Neural crest cell (in vitro differentiated cells): ENCODE results near the gene IGFBP7. TPM values are rescaled to one million over a fixed set of nuclear protein-coding genes. Genes with fewer than 3 reads are reported as not detected.

Experiments used
- DNase-seq: peaks from one replicate; pipeline ENCODE4 v3.0.0; 2021; ENCODE audit warnings: low read depth, mixed read lengths, low spot score
- H3K27ac Mint-ChIP-seq: one replicate; pipeline ENCODE4 v1.8.0; 2021; ENCODE audit warnings: mild to moderate bottlenecking, mixed read lengths; ENCODE audit not compliant: unreplicated experiment
- H3K27me3 Mint-ChIP-seq: 2 replicates; pipeline ENCODE4 v1.8.0; 2021; ENCODE audit warnings: low read depth, mild to moderate bottlenecking, mixed read lengths
- H3K36me3 Mint-ChIP-seq: 2 replicates; pipeline ENCODE4 v1.8.0; 2021; ENCODE audit warnings: low read depth, mild to moderate bottlenecking, mixed read lengths
- H3K4me1 Mint-ChIP-seq: 2 replicates; pipeline ENCODE4 v1.8.0; 2021; ENCODE audit warnings: mixed read lengths
- H3K4me3 Mint-ChIP-seq: one replicate; pipeline ENCODE4 v1.8.0; 2021; ENCODE audit warnings: mild to moderate bottlenecking, mixed read lengths
- H3K9me3 Mint-ChIP-seq: 2 replicates; pipeline ENCODE4 v1.8.0; 2021; ENCODE audit warnings: mixed read lengths
- CTCF ChIP-seq: fragments of 200-600 bp; sonication (generic); conservative IDR thresholded peaks from 2 replicates; pipeline ENCODE4 v1.5.0; 2021; ENCODE audit warnings: antibody characterized with exemption, mild to moderate bottlenecking
- total RNA-seq: library from RNA; stranded (reverse); gene quantifications from 2 replicates; pipeline ENCODE4 v1.2.1, GENCODE V29; 2021

The IGFBP7 gene
- total RNA-seq, 1 donor from 2014 or later = 0.82 TPM

- peaks cover 7% of the 10 kb centered on the region for H3K27me3 Mint-ChIP-seq
- no peak overlapping the region for H3K27ac Mint-ChIP-seq
- no peak for DNase-seq
- H3K4me1 Mint-ChIP-seq = no peaks in the 10 kb centered on the region
- H3K36me3 Mint-ChIP-seq = peaks cover 3% of the 10 kb centered on the region
- H3K9me3 Mint-ChIP-seq = peaks cover 10% of the 10 kb centered on the region
- no peak for TF ChIP-seq CTCF
- H3K4me3 Mint-ChIP-seq = no peak overlapping the region
Observed at GRCh38 chr4:57131849-57132742, 21.9 kb upstream of the IGFBP7 start.

DNA sequence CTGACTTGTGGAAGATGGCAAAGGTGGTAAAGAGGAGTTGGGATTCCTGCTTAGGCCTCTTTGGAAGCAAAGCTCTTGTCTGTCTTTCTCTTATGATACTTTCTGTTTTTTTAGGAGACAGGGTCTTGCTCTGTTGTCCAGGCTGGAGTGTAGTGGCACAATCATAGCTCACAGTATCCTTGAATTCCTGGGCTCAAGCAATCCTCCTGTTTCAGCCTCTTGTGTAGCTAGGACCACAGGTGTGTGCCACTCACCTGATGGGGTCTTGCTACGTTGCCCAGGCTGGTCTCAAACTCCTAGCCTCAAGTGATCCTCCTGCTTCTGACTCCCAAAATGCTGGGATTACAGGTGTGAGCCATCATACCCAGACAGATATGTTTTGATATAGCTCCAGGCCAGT is 19.3 kb upstream of the IGFBP7 start:
- H3K27ac Mint-ChIP-seq = no peak overlapping the region
- no peak for TF ChIP-seq CTCF

DNA sequence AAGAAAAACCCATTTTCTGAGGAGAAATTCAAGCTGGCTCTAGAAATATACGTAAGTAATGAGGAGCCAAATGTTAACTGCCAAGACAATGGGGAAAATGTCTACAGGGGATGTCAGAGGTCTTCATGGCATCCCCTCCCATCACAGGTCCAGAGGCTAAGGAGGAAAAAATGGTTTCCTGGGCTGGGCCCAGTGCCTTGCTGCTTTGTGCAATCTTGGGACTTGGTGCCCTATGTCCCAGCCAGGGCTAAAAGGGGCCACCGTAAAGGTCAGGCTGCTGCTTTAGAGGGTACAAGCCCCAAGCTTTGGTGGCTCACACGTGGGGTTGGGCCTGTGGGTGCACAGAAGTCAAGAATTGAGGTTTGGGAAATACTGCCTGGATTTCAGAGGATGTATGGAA is 17.2 kb upstream of the IGFBP7 start:
- peaks cover 7% of the 10 kb centered on the region for H3K9me3 Mint-ChIP-seq
- no peaks in the 10 kb centered on the region for H3K4me1 Mint-ChIP-seq
- H3K4me3 Mint-ChIP-seq = no peak overlapping the region
- peaks cover 4% of the 10 kb centered on the region for H3K36me3 Mint-ChIP-seq
- H3K27ac Mint-ChIP-seq = no peak overlapping the region
- peaks cover 7% of the 10 kb centered on the region for H3K27me3 Mint-ChIP-seq
- no peak for DNase-seq
- TF ChIP-seq CTCF = no peak

More for the DNA sequence above, 19.3 kb upstream of the IGFBP7 start:
- H3K36me3 Mint-ChIP-seq = peaks cover 4% of the 10 kb centered on the region
- no peak overlapping the region for H3K4me3 Mint-ChIP-seq
- H3K9me3 Mint-ChIP-seq = peaks cover 2% of the 10 kb centered on the region
- H3K27me3 Mint-ChIP-seq = peaks cover 7% of the 10 kb centered on the region
- H3K4me1 Mint-ChIP-seq = no peaks in the 10 kb centered on the region
- DNase-seq = no peak

- Mint-ChIP-seq H3K9me3 (peaks cover 12% of the 10 kb centered on the region), H3K27ac (no peak overlapping the region), H3K4me3 (no peak overlapping the region), H3K36me3 (peaks cover 4% of the 10 kb centered on the region), H3K4me1 (no peaks in the 10 kb centered on the region), H3K27me3 (no peaks in the 10 kb centered on the region)
- no peak for DNase-seq
- TF ChIP-seq CTCF = no peak
Observed at GRCh38 chr4:57125996-57126395, 15.8 kb upstream of the IGFBP7 start.

DNA sequence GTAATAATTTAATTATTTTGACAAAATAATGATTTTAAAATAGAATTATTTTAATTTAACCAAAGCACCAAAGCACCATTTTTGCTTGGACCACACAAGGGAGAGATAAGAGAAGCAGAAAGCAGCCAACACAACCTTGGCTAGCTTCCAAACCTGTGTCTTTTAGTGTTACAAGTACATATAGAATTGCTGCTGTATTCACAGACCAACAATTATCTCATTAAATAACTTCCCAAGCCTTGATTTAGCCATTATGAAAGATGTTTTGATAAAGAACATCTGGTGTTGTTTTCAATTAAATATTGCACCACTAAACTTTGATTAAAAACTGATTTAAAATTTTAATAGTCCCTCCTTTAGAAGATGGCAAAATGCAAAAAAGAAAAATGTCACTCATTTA is 14.0 kb upstream of the IGFBP7 start:
- Mint-ChIP-seq H3K4me3 (no peak overlapping the region), H3K4me1 (no peaks in the 10 kb centered on the region), H3K36me3 (peaks cover 4% of the 10 kb centered on the region), H3K9me3 (peaks cover 12% of the 10 kb centered on the region), H3K27me3 (peaks cover 4% of the 10 kb centered on the region), H3K27ac (no peak overlapping the region)
- DNase-seq = no peak
- no peak for TF ChIP-seq CTCF
